ENCODE results near the gene EPS8L3.
"Not testable (repeated sequence)": the region's sequence is repeated elsewhere in the genome, so short reads cannot be mapped to it uniquely, and the experiment has no call there.

Gene EPS8L3

DNA sequence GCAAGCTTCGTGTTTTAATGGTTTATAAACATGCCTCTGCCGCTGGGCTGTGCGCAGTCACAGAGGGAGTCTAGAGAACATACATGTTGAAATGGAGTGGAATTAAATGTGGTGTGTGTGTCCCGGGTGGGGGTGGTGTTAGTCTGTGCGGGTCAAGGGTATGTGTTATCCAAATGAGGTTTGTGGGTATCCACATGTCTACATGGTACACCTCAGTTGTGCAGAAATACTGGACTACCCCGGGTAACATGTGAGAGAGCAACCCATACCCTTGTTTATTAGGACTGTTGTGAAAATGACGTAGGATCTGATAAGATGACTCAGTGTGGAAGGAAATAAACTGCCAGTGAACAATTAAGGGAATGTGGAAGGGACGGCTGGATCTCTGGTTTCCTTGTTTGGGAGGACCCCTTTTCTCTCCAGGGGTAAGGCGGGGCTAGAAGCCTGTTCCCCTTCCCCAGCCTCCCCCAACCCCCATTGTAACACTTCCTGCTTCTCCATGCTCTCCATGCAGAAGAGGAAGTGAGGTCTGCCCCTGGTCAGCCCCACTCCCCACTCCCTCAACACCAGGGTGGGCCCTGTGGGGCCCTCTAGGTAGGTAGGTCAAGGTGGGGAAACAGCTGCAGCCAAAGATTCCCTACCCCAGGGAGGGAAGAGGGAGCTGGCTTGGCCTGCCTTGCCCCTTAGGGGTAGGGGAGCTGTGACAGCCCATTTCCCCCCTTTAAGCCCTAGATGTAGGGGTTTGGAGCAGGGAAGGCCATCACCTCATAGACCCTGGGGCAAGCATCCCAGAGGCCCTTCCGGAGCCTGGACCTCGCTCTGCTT is 690 bp downstream of the EPS8L3 start:
- DNase-seq (ENCODE audit: low read depth) = no peak

DNA sequence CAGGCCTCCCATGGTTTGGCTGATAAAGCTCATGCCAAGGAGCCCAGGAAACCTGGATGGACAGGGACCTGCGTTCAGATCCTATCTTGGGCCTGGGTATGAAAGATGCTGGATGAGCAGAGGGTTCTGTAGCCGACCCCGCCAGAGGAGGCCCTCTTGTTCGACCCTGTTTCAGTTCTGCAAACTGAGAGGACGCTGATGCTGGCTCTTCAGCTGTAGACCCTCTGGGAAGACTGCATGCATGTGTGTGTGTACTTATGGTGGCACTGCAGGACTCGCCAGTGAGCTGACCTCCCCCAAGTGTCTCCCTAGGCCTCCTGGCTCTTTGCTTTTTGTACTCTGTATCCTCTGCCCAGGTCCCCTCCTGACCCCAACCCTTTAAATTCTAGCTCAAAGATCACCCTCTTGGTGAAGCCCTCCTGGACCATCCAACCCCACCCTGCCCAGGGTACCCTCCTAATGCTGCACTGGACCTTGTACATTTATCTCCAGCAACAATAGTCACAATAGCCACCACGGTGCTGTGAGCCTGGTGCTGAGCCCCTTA is 1.6 kb downstream of the EPS8L3 start:
- no peak for DNase-seq (ENCODE audit: low read depth)

DNA sequence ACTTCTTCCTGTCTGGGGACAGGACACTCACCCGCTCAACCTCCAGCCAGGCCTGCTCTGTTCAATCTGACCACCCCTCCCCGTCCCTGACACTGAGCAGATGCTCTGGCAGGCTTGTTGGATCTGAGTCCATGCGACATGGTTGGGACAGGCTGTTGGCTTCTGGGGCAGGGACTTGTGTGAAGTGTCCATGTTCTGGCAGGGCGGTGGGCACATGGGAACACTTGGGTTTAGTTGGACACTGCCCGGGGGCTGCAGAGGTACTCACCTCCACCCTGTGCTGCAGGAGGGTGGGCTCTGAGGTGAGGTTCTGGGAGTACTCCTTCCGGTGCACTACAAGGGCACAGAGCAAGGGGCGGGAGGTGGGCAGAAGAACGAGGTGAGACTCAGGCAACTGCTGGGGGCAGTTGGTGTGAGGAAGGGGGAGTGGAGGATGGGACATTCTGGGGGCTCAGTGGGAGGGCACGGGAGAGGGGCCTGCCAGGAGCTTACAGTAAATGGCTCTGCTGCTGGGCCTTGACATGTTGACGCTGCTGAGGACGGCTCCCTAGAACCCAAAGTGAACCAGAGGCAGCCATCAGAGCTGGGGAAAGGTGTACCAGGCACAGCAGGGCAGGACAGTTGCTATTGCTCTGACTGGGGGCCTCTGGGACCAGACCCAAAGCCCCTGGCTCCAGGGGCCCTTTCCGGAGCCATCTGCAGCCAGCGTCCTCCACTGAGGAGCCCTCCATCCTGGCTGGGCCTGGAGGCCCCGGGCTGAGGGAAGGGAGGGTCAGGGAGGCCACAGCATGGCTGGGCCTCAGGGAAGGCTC is 2.3 kb downstream of the EPS8L3 start:
- no peak for DNase-seq (ENCODE audit: low read depth)

DNA sequence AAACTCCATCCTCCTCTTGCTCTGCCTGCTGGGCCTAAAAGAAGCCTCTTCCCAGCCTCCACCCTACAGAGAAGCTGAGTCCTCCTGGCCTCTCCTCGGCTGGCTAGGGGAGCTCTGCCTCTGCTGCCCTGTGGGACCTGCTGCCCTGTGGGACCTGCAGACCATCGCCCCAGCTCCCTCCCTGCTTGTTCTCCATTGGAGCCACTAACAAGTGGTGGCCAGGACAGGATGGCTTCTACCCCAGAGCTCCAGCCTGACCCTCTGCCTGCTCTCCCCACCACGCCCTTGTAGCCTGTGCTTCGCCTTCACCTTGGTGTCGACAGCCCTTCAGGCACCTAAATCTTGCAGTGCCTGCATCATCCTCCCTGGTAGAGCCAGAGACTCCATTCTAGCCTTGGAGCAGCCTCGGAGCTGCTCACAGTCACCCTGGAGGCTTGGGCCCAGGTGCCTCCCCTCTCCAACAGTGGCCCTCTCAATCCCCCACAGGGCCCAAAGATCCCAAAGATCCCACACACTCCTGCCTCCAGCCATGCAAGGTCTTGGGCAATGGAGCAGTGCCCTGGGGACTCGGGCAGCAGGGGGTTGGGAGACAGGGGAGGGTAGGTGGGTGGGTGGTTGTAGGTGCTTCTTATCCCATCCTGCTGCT is 3.0 kb downstream of the EPS8L3 start:
- no peak for DNase-seq (ENCODE audit: low read depth)

DNA sequence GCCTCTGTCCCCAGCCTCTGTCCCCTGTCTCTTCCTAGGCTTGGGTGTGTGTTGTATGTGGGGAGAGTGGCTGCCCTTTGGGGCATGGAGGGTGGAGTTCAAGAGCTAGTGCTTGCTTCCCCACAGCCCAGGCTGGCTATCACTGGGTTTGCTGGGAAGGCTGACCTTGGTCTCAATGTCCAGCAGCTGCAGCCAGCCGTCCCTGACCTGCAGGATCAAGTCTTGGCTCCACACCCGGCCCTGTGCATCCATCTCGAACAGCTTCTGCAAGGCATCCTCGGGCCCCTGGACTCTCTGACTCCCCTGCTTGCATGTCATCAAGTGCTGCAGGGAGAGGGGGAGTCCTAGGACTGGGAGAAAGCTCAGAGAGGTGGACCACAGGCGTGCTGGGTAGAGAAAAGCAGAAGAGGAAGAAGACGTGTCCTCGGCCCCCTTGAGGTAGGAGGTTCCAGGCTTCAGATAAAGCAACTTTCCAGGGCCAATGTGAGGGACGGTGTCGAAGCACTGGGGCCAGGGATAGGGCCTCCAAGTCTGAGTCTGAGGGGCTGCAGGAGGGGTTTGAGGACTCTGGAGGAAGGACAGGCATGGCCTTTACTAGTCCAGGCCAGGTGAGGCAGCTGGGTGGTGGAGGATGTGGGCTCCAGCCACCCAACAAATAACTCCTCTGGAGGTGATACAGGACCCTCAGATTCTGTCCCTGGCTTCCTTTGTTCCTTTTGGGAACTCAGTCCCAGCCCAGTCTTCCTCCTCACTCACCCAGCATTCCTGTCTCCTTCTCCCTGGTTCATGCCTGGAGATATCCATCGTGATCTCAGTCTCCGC is 4.0 kb downstream of the EPS8L3 start:
- no peak for DNase-seq (ENCODE audit: low read depth)

DNA sequence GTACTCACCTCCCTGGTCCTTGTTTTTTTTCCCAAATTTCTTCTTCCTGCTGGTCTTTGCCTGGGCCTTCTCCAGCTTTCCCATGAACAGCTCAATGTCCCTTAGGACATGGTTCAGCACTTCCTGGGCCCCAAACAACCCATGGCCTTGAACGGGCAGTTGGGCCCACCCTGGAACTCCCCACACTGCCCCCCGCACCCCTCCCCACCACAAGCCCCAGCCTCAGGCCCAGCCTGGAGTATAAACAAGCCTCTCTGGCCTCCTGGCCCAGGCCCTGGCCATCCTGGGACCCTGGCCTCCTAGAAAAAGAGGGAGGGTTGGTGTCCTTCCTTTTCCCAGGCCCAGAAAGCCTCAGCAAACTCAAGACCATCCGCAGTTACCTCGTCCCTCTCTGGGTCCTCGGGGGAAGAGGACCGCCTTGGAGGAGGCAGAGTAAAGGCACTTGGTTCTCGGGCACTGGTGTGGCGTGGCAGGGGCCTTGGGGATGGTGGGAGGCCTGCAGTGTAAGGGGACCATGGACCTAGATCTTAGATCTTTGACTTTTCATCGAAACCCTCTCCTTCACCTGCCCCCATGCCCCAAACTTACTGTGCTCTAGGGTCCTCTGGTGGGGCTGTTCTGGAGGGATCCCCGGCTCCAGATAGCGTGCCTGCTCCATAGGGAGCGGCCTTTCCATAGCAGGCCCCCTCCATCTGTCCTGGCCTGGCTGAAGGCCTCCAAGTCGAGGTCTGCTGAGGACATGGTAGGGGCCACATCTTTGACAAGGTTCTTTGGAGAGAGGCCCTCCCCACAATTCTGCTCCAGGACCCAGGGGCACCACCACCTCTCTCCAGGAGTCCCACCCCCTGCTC is 5.6 kb downstream of the EPS8L3 start:
- DNase-seq (ENCODE audit: low read depth) = no peak

DNA sequence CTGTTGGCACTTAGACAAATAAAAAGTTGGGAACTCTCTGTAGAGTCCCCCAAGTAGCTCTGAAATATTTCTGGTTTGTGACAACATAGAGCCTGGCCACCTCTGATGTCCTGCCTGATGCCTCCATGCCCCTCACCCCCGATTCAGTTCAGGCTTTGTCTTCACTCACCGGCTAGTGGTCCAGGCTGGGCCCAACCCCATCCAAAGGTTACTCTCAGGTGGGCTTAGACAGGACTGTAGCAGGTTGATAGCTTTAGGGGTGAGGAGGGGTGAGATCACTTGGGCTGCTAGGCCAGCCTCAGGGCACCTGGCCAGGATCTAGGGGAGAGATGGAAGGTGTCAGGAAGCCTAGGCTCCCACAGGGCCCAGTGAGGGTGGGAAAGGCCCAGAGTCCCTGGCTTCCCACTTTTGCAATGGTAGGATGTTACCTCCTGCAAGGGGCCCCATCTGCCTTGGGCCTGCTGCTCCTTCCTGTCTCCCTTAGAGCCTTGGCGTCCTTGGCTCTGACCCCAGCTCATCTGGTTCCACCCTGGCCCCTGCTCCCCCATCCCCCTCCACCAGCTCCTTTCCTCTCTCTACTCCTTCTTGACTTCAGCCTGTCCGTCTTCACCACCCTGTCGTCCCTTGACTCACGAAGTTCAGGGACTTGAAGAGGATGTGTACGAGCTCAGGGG is 6.7 kb downstream of the EPS8L3 start:
- no peak for DNase-seq (ENCODE audit: low read depth)

DNA sequence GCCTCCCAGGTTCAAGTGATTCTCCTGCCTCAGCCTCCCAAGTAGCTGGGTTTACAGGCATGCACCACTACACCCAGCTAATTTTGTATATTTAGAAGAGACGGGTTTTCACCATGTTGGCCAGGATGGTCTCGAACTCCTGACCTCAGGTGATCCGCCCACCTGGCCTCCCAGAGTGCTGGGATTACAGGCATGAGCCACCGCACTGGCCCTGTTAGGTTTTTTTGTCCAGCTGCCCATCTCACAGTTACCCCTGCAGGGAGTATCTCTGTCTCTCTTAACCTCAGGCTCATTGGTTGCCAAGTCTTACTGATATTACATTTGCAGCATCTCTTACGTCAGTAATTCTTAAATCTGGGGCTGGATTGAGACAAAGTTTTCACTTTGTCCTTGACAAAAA is 7.4 kb downstream of the EPS8L3 start:
- DNase-seq (ENCODE audit: low read depth) = not testable (repeated sequence)

DNA sequence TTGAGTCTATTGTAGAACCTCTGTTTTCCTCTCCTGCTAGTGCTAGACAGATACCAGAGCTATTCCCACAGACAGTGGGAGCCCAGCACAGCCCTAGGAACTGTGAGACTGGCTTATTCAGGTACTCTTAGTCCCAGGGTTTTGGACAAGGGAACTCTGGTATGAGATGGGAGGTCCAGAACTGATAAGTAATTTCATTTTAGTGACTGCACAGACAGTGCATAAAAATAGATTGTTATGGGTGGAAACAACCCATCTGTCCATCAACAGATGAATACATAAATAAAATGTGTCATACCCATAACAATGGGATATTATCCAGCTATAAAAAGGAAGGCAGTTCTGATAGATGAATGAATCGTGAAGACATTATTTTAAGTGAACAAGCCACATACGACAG is 9.0 kb downstream of the EPS8L3 start:
- no peak for DNase-seq (ENCODE audit: low read depth)

DNA sequence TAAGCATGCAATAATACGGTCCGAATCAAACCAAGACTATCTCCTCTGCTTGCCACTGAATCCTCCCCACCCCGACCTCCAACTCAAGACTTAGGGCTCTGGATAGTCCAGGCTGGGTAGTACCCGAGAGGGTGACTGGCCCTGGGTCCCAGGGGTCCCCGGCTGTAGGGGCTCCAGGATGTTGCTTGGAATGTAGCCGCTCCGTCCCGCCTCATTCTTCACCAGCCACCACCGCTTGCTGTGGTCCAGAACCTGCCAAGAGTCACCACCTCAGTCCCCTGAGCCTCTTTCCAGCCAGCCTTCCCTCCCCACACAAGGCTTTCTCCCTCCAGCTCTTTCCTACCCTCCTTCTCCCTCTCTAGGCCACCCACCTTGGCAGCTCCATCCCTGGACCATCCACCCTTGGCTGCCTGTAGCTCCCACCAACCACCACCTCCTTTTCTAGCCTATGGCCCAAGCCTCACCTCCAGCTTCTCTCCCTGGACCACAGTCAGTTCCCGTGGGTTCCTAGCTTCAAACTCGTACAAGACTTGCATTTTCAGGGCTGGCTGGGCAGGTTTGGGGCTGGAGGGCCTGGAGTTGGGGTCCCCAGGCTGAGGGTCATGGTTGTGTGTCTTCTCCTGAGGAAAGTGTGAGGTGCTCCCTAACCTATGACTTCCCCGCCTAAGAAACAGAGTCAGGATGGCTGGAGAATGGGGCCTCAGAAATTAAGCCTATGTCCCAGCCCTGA is 12.0 kb downstream of the EPS8L3 start:
- DNase-seq (ENCODE audit: low read depth) = no peak

DNA sequence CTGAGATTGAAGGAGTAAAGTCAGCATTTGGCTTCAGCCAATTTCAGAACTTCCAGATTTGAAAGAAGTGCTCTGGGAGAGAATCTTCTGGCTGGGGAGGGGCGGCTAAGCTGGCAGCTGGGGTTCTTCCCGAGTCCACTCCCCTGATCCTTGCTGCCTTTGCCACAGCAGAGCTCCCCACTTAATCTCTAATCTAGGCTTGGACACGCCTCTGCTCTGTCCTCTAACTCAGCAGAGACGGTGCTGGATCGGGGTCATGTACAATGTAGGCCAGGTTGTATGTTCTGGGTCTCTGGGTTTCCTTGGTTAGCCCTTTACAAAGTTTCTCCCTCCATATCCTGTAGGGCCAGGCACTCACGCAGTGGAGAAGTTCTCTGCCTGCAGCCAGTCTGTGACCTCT is 12.8 kb downstream of the EPS8L3 start:
- DNase-seq (ENCODE audit: low read depth) = no peak

DNA sequence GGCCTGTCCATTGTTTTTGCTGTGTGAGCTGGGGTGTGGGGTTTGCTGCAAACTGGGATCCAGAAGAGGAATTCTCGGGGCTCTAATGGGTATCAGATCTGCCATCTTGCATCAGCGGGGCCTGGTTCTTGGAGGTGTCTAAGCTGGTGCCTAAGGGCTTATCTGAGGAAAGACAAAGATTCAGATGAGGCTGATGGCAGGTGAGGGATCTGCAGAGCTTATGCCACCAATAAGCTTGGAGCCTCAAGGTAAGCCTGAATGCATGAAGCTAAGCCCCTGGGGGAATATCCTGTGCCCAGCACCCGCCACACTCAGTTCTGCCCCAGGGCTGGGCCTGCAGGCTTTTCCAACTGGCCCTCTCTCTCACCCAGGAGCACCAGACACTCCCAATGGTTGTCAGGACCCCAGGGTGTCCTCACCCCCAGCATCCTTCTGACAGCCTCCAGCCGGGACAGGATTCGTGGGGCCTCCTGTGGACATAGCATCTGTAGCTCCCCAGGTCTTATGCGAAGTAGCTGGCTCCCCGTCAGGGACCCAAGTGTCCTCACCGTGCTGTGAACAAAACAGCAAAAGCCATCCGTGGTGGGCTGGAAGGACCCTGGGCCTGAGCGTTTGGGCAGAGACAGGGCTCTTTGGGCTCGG is 13.4 kb downstream of the EPS8L3 start:
- DNase-seq (ENCODE audit: low read depth) = no peak

DNA sequence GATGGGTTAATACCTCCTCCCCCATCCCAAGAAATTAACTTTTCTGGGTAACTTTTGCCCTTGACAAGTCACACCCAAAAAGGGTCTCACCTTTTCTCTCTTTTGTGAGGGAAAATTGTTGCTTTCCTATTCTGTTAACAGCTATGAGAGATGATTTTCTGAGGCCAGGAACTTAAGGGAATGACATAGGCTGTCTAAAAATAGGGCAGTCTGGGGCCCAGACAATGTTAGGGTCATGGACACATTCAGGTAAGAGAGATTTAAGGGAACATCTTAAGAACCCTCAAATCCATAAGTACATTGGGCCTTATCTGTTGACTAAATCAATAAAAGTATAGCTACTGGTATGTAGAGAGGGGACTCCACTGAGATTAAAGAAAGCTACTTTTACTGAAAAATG is 14.5 kb downstream of the EPS8L3 start:
- no peak for DNase-seq (ENCODE audit: low read depth)

DNA sequence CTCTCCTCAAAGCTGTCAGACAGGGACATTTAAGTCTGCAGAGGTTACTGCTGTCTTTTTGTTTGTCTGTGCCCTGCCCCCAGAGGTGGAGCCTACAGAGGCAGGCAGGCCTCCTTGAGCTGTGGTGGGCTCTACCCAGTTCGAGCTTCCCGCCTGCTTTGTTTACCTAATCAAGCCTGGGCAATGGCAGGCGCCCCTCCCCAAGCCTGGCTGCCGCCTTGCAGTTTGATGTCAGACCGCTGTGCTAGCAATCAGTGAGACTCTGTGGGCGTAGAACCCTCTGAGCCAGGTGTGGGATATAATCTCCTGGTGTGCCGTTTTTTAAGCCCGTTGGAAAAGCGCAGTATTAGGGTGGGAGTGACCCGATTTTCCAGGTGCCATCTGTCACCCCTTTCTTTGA is 15.4 kb downstream of the EPS8L3 start:
- not testable (repeated sequence) for DNase-seq (ENCODE audit: low read depth)

DNA sequence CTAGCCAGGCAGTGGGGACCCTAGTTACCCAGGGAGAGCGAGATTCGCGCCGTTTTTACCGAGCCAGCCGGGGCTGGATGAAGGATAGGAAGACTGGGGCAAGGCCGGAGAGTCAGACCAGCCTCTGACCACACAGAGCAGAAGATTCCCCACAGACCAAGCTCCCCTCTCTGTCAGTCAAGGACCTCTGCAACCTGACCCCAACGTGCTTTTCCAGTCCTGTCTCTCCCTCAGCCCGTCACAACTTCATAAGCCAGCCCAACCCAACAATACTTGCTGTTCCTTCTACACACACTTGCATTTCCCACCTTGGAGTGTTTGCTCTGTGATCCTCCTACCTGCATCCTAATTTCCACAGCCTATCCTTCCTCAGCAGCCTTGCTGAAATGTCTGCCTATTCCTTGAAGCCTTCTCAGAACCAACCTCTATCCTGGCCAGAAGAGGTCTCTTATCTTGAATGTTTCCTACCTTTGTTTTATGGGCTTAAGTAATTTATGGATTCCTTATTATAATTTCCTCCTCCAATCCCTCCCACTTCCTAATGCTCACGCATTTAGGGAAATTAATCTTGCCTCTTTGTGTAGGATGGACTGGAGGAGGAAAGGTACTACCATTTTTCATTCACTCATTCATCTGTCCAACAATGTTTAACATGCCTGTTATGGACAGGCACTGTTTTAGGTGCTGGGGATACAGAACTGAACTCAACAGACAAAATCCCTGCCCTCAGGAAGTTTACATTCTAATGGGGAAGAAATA is 22.9 kb downstream of the EPS8L3 start, which contains the start of gene GSTM3:
GSTM3 (minus strand) TSS at position 424 of the 759 bp plus-strand sequence. CDS start 751 bp downstream, outside the sequence.
- DNase-seq (ENCODE audit: low read depth) = no peak

DNA sequence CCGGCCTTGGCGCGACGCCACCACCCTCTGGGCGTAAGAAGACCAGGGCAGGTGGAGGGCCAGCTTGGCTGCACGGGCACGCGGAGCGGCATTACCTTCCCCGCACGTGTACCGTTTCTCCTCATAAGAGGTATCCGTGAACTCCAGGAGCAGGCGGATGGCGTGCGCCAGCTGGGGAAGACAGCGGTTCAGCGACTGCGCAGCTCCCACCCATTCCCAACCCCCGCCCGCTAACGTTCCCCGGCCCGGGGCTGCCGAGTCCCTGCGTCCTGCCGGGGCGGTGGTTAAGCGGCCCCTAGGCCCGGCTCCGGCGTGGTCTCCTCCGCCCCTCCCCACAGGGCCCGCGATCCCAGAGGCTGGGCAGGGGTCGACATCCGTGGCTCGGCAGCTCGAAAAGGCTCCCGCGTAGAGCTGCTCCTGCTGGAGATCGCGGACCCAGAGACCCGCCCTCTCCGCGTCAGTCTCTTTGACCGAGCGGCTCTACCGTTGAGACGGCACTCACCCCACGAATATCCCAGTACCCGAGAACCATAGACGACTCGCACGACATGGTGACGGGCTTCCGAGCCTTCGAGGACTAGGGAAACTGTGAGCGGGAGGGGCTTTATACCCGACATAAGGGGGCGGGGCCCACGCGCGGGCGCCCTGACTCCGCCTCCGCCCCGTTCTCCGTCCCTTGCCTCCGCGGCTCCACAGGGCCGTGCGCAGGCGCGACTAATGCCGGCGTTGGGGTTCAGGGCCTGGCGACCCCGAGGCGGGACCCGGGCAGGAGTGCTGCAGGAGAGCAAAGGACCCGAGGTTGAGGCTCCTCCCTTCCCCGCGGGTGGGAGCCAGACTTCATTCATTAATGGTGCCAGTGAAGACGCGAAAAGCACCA is 23.7 kb downstream of the EPS8L3 start:
- peak; percentile 57 for DNase-seq (ENCODE audit: low read depth)
